ENCODE results near the gene PPP1R15A. TPM values are rescaled to one million over a fixed set of nuclear protein-coding genes. Genes with fewer than 3 reads are reported as not detected.
"Not testable (repeated sequence)": the region's sequence is repeated elsewhere in the genome, so short reads cannot be mapped to it uniquely, and the experiment has no call there.

PPP1R15A gene
- polyA plus RNA-seq, 1 donor from 2014 or later: 558 TPM

- peaks cover 0 to 3% (median 1%) of the 10 kb centered on the region in 3 donors for H3K4me1 Mint-ChIP-seq
- H3K36me3 Mint-ChIP-seq: peaks cover 4% of the 10 kb centered on the region
- H3K27me3 Mint-ChIP-seq: no peaks in the 10 kb centered on the region
- no peak overlapping the region for H3K4me3 Mint-ChIP-seq
- H3K27ac Mint-ChIP-seq: no peak overlapping the region
- H3K9me3 Mint-ChIP-seq: no peaks in the 10 kb centered on the region
Measured at GRCh38 chr19:48845384-48845783, 26.8 kb upstream of the PPP1R15A start.

DNA sequence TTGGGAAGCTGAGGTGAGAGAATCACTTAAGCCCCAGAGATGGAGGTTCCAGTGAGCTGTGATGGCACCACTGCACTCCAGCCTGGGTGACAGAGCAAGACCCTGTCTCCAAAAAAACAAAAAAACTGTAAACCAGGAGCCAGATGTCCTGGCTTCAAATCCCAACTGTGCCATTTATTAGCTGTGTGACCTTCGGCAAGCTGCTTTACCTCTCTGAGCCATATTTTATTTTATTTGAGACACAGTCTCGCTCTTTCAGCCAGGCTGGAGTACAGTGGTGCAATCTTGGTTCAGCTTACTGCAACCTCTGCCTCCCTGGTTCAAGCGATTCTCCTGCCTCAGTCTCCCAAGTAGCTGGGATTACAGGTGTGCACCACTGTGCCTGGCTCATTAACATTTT, 25.6 kb upstream of the PPP1R15A start:
- not testable (repeated sequence) for H3K9me3 Mint-ChIP-seq, H3K4me1 Mint-ChIP-seq, H3K36me3 Mint-ChIP-seq, H3K27ac Mint-ChIP-seq, H3K27me3 Mint-ChIP-seq, H3K4me3 Mint-ChIP-seq

- H3K27ac Mint-ChIP-seq: no peak overlapping the region
- no peak overlapping the region for H3K4me3 Mint-ChIP-seq
- no peaks in the 10 kb centered on the region for H3K9me3 Mint-ChIP-seq
- no peaks in the 10 kb centered on the region for H3K27me3 Mint-ChIP-seq
- no peaks in the 10 kb centered on the region for H3K4me1 Mint-ChIP-seq
- no peaks in the 10 kb centered on the region for H3K36me3 Mint-ChIP-seq
Measured at GRCh38 chr19:48852292-48852691, 19.9 kb upstream of the PPP1R15A start.

DNA sequence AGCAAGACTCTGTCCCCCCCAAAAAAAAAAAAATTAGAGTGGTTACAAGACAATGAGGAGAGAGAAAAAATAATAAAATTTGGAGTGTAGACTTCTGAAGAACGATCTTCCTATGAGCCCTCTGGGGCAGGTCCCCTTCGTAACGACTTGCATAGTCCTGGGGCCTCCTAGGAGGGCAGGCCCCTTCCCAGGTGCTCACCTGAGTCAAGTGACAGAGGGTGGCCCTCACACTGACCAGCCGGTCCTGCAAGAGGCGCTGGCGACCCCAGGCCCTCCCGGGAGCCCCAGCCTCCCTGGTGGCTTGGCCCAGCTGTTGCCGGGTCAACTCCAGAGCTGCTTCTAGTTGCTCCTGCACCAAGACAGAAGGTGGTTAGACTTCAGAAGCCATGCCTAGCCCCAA, 18.7 kb upstream of the PPP1R15A start:
- Mint-ChIP-seq H3K4me1 (no peaks in the 10 kb centered on the region), H3K27ac (no peak overlapping the region), H3K9me3 (no peaks in the 10 kb centered on the region), H3K27me3 (no peaks in the 10 kb centered on the region), H3K4me3 (no peak overlapping the region), H3K36me3 (no peaks in the 10 kb centered on the region)

GRCh38 chr19:48854103-48854502, 18.1 kb upstream of the PPP1R15A start:
- Mint-ChIP-seq H3K27ac (no peak overlapping the region), H3K4me3 (no peak overlapping the region), H3K4me1 (peaks cover 0 to under 1% (median 0%) of the 10 kb centered on the region in 3 donors), H3K36me3 (no peaks in the 10 kb centered on the region), H3K9me3 (no peaks in the 10 kb centered on the region), H3K27me3 (no peaks in the 10 kb centered on the region)

- Mint-ChIP-seq H3K9me3 (no peaks in the 10 kb centered on the region), H3K27me3 (peaks cover 1% of the 10 kb centered on the region), H3K4me1 (peaks cover 0 to 8% (median 3%) of the 10 kb centered on the region in 3 donors), H3K4me3 (peak overlapping the region in 1 of 4 donors; percentile 48), H3K27ac (no peak overlapping the region), H3K36me3 (no peaks in the 10 kb centered on the region)
Measured at GRCh38 chr19:48856921-48857320, 15.3 kb upstream of the PPP1R15A start.

DNA sequence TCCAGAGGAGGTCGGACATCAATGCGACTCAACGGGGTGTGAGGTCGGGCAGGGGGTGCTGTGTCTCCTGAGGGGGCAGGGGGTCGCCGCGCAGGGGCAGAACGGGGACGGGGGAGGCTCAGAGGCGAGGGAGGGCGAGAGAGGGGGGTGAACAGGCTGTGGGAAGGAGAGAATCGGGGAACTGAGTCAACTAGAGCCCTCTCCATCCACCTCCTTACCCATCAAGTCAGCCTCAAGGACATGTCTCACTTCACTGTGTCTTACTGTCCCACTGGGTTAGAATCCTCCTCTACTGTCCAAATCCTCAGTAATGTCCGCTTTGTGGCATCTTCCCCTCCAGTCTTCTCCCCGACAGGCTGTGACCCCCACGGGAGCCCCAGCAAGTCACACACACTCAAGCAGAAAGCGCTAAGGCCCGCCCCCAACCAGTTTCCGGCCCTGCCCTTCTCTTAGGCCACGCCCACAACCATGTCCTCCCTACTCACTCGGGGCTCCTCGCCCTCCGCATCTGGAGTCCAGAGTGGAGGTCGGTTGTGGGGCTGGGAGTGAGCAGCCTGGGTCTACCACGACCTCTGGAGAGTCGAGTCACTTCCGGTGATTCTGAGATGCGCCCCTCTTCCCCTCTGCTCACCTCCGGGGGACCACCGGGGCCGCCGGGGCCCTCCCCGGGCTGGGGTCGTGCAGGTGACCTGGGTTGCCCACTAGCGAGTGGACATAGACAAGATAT, 13.1 kb upstream of the PPP1R15A start:
- Mint-ChIP-seq H3K27ac (peak overlapping the region in 2 of 3 donors; percentile 26 to 48), H3K36me3 (no peaks in the 10 kb centered on the region), H3K9me3 (no peaks in the 10 kb centered on the region), H3K27me3 (peaks cover 1% of the 10 kb centered on the region), H3K4me1 (peaks cover 0 to 8% (median 3%) of the 10 kb centered on the region in 3 donors), H3K4me3 (peak overlapping the region; percentile 84 to 95 (median 90))

GRCh38 chr19:48859711-48860572, 12.3 kb upstream of the PPP1R15A start:
- peaks cover 1% of the 10 kb centered on the region for H3K27me3 Mint-ChIP-seq
- peak overlapping the region in 1 of 3 donors; percentile 69 for H3K27ac Mint-ChIP-seq
- H3K4me3 Mint-ChIP-seq: peak overlapping the region; percentile 84 to 95 (median 90)
- peaks cover 0 to 8% (median 3%) of the 10 kb centered on the region in 3 donors for H3K4me1 Mint-ChIP-seq
- no peaks in the 10 kb centered on the region for H3K9me3 Mint-ChIP-seq
- no peaks in the 10 kb centered on the region for H3K36me3 Mint-ChIP-seq

DNA sequence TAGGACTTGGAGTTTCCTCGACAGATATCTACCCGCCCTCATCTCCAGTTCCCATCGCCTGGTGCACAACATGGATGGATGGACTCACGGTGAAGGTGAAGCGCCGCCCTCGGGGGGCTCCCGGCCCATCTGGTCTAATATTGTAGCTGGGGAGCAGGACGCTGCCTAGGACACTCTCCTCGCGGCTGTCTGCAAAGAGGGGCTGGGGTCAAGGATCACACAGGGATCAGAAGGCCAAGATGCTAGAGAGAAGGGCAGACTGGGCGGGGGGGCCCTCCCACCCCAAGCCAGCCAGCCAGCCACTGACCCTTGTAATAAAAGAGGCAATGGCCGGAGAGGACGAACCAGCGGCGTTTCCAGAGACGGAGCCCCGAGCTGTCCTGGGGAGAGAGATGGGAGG, 10.9 kb upstream of the PPP1R15A start:
- Mint-ChIP-seq H3K27me3 (peaks cover 5% of the 10 kb centered on the region), H3K36me3 (no peaks in the 10 kb centered on the region), H3K4me3 (peak overlapping the region in 1 of 4 donors; percentile 11), H3K9me3 (no peaks in the 10 kb centered on the region), H3K27ac (peak overlapping the region in 2 of 3 donors; percentile 46 to 88), H3K4me1 (peaks cover 0 to 8% (median 3%) of the 10 kb centered on the region in 3 donors)

GRCh38 chr19:48862827-48863226, 9.4 kb upstream of the PPP1R15A start:
- peaks cover 3 to 8% (median 4%) of the 10 kb centered on the region in 3 donors for H3K4me1 Mint-ChIP-seq
- H3K27ac Mint-ChIP-seq: no peak overlapping the region
- no peaks in the 10 kb centered on the region for H3K36me3 Mint-ChIP-seq
- H3K4me3 Mint-ChIP-seq: no peak overlapping the region
- peaks cover 12% of the 10 kb centered on the region for H3K27me3 Mint-ChIP-seq
- no peaks in the 10 kb centered on the region for H3K9me3 Mint-ChIP-seq

DNA sequence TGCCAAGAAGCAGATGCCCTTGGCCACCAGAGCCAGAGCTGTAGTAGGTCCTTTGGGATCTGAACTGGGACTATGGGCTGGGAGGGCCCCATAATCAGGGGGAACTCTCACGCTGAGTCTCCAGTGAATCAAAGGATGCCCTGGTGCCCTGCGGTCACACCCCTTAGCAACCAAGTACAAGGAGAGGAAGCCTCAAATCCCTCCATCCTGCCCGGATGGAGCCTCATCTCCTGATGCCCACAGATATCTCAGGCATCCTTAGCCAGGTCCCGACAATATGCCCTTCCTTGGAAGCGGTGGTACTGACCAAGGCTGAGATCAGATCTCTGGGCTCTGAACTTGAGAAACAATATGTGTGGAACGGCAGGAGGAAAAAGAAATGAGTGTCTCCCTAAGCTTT, 5.5 kb upstream of the PPP1R15A start:
- H3K27me3 Mint-ChIP-seq: peaks cover 11% of the 10 kb centered on the region
- H3K36me3 Mint-ChIP-seq: no peaks in the 10 kb centered on the region
- H3K4me3 Mint-ChIP-seq: peak overlapping the region in 1 of 4 donors; percentile 77
- H3K27ac Mint-ChIP-seq: peak overlapping the region in 1 of 3 donors; percentile 83
- no peaks in the 10 kb centered on the region for H3K9me3 Mint-ChIP-seq
- peaks cover 0 to 4% (median 4%) of the 10 kb centered on the region in 3 donors for H3K4me1 Mint-ChIP-seq

GRCh38 chr19:48867123-48867745, 5.0 kb upstream of the PPP1R15A start:
- H3K9me3 Mint-ChIP-seq: peaks cover 0 to under 1% (median 0%) of the 10 kb centered on the region in 3 donors
- peak overlapping the region in 1 of 4 donors; percentile 77 for H3K4me3 Mint-ChIP-seq
- H3K27me3 Mint-ChIP-seq: peaks cover 11% of the 10 kb centered on the region
- peaks cover 2 to 5% (median 4%) of the 10 kb centered on the region in 3 donors for H3K4me1 Mint-ChIP-seq
- no peaks in the 10 kb centered on the region for H3K36me3 Mint-ChIP-seq
- H3K27ac Mint-ChIP-seq: peak overlapping the region in 1 of 3 donors; percentile 83

GRCh38 chr19:48867746-48868113, 4.5 kb upstream of the PPP1R15A start:
- Mint-ChIP-seq H3K4me1 (peaks cover 2 to 5% (median 5%) of the 10 kb centered on the region in 3 donors), H3K27ac (no peak overlapping the region), H3K27me3 (peaks cover 11% of the 10 kb centered on the region), H3K36me3 (no peaks in the 10 kb centered on the region), H3K4me3 (no peak overlapping the region), H3K9me3 (peaks cover 0 to 3% (median 0%) of the 10 kb centered on the region in 3 donors)

GRCh38 chr19:48868114-48868886, 3.9 kb upstream of the PPP1R15A start, which contains the start of gene PLEKHA4:
TSS of gene PLEKHA4 (minus strand) at chr19:48868617. CDS start at chr19:48867620, 997 bp downstream.
- Mint-ChIP-seq H3K27me3 (peaks cover 11% of the 10 kb centered on the region), H3K4me1 (peaks cover 5 to 10% (median 6%) of the 10 kb centered on the region in 3 donors), H3K9me3 (peaks cover 0 to 3% (median 0%) of the 10 kb centered on the region in 3 donors), H3K4me3 (peak within 1 kb of the TSS in 2 of 4 donors; percentile 69 to 77), H3K36me3 (no peaks in the 10 kb centered on the region), H3K27ac (peak within 1 kb of the TSS in 1 of 3 donors; percentile 83)

Data from IgD-negative memory B cell (primary cell).